Activated CD4-positive, alpha-beta T cell treated with anti-CD3 and anti-CD28 coated beads, Interleukin-10, Interleukin-2, amounts not matched to agents 100 ng/mL and 50 ng/mL, durations not matched to agents 16 hours and 8 hours (primary cell): ENCODE data around the gene KRT4.
"Not testable (repeated sequence)": the region's sequence is repeated elsewhere in the genome, so short reads cannot be mapped to it uniquely, and the experiment has no call there.

ENCODE experiments used
- DNase-seq: peaks from one replicate; pipeline ENCODE4 v3.0.0-alpha.2; 2020

The KRT4 gene

DNA sequence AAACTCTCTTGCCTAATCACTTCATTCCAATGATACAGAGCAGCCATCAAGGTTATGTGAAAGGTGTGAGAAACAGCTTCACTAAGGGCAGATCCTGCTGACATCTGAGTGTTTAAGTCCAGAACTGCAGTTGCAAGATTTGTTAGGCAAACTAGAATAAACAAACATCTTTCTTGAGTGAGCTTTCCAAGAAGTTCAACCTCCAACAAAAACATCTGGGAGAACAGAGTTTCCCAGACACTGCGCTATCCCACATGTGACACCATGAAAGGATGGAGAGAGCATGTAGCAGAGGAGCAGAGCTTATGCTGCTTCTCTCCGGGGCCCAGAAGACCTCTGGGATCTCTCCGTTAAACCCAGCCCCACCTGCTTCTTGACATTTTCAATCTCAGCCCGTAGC lies 42.4 kb downstream of the KRT4 start:
- DNase-seq: no peak

DNA sequence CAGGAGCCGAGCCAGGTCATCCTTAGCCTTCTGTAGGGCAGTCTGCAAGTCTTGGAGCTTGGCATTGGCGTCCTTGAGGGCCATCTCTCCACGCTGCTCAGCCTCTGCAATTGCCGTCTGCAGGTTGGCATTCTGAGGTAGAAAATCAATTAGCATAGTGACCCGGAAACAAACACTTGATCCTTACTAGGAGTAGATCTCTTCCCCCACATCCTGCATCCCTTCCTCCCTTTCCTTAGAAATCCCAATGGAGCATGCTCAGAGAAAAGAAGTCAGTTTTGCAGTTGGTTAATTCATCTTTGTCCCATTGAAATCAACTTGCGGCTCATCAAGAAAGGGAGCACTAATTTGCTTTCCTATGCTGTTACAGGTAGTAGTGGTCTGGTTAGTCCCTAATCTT lies 42.8 kb downstream of the KRT4 start:
- no peak for DNase-seq

DNA sequence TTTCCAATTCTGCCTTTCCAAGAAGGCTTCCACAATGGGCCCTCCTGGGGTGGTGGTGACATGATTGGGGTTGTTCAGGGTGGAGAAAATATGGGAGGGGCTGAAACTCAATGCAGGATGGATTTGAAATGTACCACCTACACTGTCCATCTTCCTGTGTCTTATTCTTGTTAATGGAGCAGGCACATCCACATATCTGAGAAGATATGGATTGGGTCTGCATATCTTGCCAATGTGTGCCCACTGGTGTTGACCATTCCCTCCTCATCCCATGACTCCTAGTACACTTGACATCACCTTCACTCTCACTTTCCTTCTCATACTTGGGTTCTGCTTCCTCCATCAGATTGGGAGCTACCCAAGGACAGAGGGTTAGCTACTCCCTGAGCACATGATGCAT lies 44.0 kb downstream of the KRT4 start:
- DNase-seq: no peak

DNA sequence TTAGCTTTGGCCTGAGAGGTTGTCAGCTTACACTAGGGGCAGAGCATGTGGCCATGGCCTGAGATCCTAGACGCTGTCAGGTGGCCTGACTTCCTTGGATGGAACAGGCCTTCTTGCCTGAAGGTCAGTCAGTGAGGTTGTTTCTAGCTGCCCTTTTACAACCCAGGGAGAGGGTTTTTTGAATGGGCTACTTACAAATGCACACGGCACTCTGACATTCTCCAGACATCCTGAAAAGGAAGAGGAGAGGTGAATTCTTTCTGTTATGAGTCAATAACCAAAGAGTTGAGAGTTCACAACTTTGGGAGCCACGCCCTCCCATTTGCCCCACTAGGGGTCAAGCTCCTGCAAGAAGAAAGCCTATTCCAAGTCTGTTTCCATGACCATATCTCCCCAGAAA lies 44.6 kb downstream of the KRT4 start:
- no peak for DNase-seq

DNA sequence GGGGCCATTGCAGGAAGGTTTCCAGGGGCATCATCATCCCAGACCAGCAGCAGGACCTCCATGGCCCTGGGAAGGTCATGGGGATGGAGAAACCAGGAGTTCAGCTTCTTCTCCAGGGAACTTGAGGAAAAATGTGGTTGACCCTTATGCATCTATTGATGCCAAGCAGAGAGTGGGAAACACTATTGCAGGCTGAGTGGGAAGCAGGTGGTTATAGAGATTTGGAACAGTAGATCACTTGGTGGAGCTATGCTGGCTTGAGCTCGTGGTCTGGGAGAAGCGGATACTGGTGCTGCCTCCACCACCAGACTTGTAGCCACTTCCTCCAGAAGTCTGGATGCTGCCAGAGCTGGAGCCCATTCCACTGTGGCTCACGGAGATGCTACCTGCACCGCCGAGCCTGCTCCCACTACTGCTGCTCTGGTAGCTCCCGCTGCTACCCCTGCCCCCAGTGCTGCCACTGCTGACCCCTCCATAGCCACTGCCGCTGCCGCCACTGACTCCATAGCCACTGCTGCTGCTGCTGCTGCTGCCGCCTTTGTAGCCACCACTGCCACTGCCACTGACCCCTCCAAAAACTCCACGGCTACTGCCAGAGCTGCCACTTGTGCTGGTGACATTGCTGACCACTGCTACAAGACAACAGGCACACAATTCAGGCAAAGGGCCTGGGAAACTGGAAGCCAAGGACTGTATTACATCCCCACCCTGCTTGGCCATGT lies 45.3 kb downstream of the KRT4 start:
- no peak for DNase-seq

DNA sequence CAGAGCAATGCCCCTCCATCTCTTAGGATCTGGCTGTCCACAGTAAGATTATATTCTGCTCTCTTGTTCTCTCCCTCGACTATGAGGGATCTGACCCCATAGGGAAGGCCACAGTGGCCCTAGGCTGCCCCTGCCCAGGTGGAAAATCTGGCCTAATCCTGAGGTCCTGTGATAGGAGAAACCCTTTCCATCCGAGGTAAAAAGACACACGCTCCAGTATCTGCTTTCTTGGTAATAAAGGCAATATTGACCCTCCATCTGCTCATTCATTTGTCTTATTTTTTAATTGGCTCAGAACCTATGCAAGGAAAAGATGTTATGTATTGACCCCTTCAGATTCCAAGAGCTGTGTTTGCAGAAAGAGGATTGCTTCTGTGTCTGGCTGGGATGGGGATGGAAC lies 46.5 kb downstream of the KRT4 start:
- DNase-seq: no peak

DNA sequence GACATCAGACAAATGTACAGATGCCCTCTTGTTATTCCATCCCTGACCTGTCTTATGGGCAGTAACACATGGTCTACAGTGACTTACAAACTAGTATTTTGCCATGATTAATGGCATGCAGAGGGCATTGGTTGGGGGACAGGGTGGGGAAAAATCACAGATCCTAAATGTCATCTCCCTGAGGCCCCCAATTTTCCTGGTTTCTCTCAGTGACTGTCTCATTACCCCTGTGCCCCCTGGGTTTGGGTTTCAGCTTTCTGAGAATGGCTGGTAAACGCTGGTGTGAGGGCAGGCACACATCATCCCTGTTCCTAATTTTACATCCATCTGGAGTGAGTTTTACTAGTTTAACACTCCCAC lies 46.9 kb downstream of the KRT4 start:
- no peak for DNase-seq

DNA sequence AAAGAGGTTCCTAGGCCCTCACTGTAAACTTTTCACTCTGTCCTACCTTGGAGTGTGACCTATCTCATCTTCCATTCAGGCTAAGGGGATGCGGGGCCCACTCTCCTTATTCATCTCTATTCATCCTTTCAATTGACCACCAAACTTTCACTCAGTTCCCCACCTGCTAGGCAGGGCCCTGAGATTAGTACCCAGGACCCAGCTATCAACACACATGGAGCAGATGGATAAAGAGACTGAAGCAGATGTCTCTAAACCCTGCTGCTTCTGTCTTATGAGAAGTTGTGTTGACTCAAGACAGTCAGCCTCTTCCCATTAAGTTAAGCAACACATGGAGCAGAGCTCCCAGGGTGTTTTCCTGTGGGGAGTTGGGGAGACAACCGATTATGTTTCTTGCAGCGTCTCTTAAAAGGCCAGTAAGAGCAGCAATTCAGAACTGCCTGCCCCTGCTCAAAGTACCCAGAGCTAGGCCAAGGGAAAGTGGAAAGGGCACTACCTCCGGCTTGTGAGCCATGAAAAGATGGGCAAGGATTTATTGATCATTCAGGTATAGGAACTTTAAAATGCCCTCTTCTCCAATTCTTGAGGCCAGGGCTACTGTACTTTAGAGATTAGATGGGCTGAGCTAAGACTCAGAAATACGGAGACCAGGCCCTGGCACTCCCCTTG lies 47.4 kb downstream of the KRT4 start:
- no peak for DNase-seq

DNA sequence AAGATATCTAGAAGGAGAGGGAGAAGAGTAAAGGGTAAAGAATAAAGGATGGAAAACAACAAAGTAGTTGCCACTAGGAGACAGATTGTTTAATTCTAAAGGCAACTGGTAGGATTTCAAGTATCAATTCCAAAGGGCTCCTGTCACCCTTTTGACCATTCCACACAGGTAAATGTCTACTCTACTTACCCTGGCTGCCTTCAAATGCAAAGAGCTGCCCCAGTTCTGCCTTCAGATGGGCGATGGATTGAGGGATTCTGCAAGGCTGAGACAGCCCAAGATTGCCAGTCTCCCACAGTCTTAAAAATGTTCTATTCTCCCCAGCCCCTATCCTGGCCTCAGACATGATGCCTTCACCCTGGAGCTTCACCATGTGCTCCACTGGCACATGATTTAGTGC lies 48.2 kb downstream of the KRT4 start:
- DNase-seq: no peak

DNA sequence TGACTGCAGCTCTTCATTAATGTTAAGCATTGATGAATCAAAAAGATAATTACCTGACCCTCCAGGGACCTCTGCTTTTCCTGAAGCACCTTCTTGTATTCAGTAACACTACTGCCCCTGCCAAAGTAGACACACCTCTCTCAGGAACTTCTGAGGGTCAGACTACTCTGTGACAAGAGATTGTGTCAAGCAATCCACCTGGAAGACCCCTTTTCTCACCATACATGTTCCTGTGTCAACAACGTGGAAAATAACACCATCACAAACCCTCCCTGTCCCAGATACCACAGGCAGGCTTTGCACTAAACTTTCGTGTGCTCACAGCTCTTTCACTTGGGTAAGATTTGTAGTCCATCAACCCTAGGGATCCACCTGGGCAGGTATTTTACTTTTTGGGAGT lies 49.9 kb downstream of the KRT4 start:
- DNase-seq: no peak

DNA sequence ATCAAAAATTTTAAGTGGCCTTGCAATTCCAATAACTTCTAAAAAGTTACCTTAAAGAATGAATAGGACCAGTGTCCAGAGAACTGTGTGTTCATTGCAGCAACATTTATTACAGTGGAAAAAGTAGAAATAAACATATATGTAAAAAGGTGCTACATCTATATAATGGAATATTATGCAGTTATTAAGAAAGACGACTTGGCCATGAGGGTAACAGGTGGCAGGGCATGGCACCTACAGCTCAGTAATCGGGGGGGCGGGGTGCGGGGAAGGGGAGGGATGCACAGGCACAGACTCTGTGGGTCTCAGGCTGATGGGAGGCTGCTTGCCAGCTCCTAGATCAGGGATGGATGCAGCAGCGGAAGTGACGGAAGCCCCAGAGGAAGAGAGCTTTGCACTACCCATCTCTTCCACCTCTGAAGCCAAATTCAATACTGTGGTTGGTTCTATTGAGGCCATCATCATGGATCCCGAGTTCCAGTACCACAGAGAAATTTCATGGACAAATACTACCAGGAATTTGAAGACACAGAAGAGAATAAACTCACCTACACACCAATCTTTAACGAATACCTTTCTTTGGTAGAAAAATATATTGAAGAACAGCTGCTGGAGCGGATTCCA lies 50.8 kb downstream of the KRT4 start:
- DNase-seq: no peak

DNA sequence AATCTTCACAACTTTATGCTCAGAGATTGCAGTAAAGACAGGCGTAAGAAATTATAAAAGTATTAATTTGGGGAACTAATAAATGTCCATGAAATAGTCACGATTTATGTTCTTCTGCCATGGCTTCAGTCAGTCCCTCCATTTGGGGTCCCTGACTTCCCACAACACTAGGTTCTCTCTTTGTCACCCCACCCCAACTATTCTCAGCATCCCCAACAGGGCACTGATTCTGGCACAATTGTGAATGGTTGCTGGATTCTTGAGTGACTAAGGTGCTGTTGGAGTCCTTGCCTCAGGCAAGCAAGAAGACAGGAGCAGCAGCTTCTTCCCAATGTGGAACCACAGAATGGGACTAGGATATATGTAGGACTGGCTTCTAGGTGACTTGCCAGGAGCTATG lies 52.1 kb downstream of the KRT4 start:
- DNase-seq: no peak

DNA sequence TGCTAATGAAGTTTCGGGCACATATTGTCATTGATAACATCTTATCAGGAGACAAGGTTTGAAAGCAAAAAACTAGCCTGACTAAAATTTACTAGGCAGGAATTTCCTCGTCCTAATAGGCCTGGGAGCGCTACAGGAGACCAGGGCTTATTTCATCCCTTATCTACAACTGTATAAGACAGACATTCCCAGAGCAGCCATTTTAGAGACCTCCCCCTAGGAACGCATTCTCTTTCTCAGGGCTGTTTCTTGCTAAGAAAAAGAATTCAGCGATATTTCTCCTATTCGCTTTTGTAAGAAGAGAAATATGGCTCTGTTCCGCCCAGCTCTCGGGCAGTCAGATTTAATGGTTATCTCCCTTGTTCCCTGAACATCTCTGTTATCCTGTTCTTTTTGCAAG lies 52.7 kb downstream of the KRT4 start:
- DNase-seq: not testable (repeated sequence)

DNA sequence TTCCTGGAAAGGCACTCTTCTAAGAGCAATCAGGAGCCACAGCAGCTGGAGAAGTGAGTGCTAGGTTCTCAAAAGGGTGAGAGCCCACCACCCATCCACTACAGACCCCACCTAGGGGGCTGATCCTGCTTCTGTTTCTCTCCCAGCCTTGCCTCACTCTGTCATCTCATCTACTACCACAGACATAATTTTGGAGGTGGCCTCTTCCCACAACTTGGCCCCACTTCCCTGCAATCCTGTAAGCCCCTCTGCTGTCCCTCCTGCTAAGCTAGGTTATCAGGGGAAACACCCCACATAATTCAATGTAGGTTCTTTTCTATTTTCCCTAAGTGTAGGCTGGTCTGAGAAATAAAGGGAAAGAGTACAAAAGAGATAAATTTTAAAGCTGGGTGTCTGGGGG lies 53.3 kb downstream of the KRT4 start:
- no peak for DNase-seq

DNA sequence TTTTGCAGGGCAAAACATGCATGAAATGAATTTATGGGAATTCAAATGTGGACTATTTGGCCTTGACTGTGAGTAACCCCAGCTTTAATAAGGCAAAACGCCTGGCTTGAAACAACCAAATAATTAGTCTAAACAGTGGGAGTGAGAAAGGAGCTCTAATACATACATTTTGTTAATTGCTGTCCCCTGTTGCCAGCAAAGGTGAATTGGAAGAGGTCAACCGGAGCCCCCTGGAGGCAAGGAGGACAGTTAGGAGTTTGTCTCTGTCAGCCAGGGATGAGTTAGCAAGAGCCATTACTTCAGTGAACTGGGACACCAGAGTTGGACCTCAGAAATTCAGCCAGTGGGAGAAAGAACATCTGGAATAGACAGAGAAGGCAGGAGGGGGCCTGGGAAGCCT lies 54.2 kb downstream of the KRT4 start:
- DNase-seq: no peak

DNA sequence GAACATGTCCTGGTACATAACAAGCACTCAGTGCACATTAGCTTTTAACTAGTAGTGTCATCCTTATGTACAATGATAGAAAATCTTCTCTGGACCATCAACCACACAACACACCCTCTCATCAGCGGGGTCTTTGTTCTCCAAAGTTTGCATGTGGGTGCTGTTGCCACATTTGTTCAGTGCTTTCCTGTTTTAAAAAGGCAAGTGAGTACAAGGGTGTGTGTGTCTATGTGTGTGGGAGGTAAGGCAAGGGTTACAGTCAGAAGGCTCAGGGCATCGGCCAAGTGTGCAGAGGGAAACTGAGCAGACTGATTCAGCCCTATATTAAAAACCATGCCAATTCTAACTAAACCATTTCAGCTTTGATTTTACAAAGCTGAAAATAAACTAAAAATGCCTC lies 54.7 kb downstream of the KRT4 start:
- no peak for DNase-seq

DNA sequence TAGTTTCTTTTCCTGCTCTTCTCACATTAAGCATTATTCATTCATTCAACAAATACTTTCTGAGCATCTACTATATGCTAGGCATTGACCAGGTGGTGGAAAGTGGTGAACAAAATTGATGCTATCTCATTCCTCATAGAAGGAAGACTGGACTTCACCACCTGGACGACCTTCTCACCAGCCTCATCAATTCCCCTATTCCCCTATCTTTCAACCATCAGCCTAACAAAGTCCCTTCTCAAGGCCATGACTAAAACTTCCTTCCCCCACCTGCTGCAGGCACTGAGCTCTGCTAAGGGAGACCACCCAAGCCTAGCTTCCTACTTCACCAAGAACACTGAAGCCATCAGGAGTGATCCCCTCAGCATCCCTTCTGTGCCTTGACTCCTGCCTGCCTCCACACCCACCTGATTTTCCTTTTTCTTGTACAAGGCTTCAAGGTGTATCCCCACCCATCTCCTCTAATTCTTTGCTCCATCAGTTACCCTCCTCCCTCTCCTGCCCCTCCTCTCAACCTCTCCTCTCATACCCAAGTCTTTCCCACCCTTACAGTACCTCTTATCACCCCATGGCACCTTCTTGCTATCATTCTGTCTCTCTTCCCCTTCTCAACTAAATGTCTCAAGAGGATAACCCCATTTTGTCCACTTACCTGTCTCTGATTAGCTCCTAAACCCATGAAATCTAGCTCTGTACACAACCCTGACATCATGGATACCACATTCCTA lies 56.3 kb downstream of the KRT4 start:
- no peak for DNase-seq
